DND-41 (cell line): ENCODE data around the gene SAMD11.

Source experiments
- ATAC-seq: fragments of 200-7000 bp; cut with Tn5 transposase; 3 replicates; pipeline ENCODE4 v1.9.1; 2021; ENCODE audit warnings: low read depth; ENCODE audit not compliant: insufficient read depth
- DNase-seq: peaks from one replicate; pipeline ENCODE4 v3.0.0-alpha.2; 2020
- H2AFZ ChIP-seq: 2 replicates; pipeline ENCODE4 v1.6.0; 2012; ENCODE audit warnings: low read depth, low read length
- H3K27ac ChIP-seq: 2 replicates; pipeline ENCODE4 v1.5.1; 2012; ENCODE audit warnings: low read length, inconsistent platforms
- H3K27me3 ChIP-seq: fragments of 200-600 bp; sonication (generic); 2 replicates; pipeline ENCODE4 v1.6.0; 2012; ENCODE audit warnings: low read length, mild to moderate bottlenecking, inconsistent platforms; ENCODE audit not compliant: insufficient read depth, poor library complexity
- H3K36me3 ChIP-seq: 2 replicates; pipeline ENCODE4 v1.5.1; 2012; ENCODE audit warnings: low read length, inconsistent platforms; ENCODE audit not compliant: insufficient read depth
- H3K4me1 ChIP-seq: 2 replicates; pipeline ENCODE4 v1.5.1; 2012; ENCODE audit warnings: mild to moderate bottlenecking, low read length; ENCODE audit not compliant: insufficient read depth
- H3K4me2 ChIP-seq: 2 replicates; pipeline ENCODE4 v1.6.0; 2012; ENCODE audit warnings: mild to moderate bottlenecking, moderate library complexity, low read length, inconsistent platforms; ENCODE audit not compliant: insufficient read depth
- H3K4me3 ChIP-seq, 2 experiments: fragments of 200-600 bp in 1 of 2; shearing (Covaris generic) in 1 of 2; 2 replicates each; pipeline ENCODE4 v1.5.1; 2012 to 2016; ENCODE audit warnings: inconsistent platforms in 2 of 2, low read length in 2 of 2, mild to moderate bottlenecking in 2 of 2, low read depth in 1 of 2, moderate library complexity in 1 of 2
- H3K79me2 ChIP-seq: 2 replicates; pipeline ENCODE4 v1.6.0; 2012; ENCODE audit warnings: low read length, inconsistent platforms; ENCODE audit not compliant: insufficient read depth
- H3K9ac ChIP-seq: 2 replicates; pipeline ENCODE4 v1.6.0; 2012; ENCODE audit warnings: low read depth, mild to moderate bottlenecking, inconsistent platforms, low read length, moderate library complexity
- H3K9me3 ChIP-seq: 2 replicates; pipeline ENCODE4 v1.5.1; 2012; ENCODE audit warnings: low read length, moderate library complexity, mild to moderate bottlenecking, inconsistent platforms; ENCODE audit not compliant: insufficient read depth, severe bottlenecking
- H4K20me1 ChIP-seq: 2 replicates; pipeline ENCODE4 v1.6.0; 2012; ENCODE audit warnings: low read length; ENCODE audit not compliant: insufficient read depth
- EZH2 ChIP-seq: IDR thresholded peaks from 3 replicates; pipeline ENCODE4 v1.6.1; 2012; ENCODE audit warnings: borderline replicate concordance, low read depth, mild to moderate bottlenecking, moderate library complexity, low read length, inconsistent platforms; ENCODE audit not compliant: severe bottlenecking
- TF ChIP-seq, protein P1 (sequence below): IDR thresholded peaks from 2 replicates; pipeline ENCODE4 v1.5.1; 2012; ENCODE audit warnings: borderline replicate concordance, low read length, moderate library complexity, mild to moderate bottlenecking; ENCODE audit not compliant: poor library complexity, severe bottlenecking; ENCODE audit errors: extremely low read depth

The SAMD11 gene

GRCh38 chr1:953524-954320 is 30.0 kb downstream of the SAMD11 start:
- Histone ChIP-seq H4K20me1 (peaks cover 64% of the 10 kb centered on the region), H3K4me2 (no peak overlapping the region), H3K4me1 (peaks cover 20% of the 10 kb centered on the region), H3K9ac (no peak overlapping the region), H3K27me3 (no peaks in the 10 kb centered on the region), H3K9me3 (no peaks in the 10 kb centered on the region), H3K36me3 (peaks cover 87% of the 10 kb centered on the region), H3K79me2 (peaks cover 32% of the 10 kb centered on the region), H3K4me3 (no peak overlapping the region), H2AFZ (no peak overlapping the region), H3K27ac (no peak overlapping the region)
- TF ChIP-seq, protein P1, sequence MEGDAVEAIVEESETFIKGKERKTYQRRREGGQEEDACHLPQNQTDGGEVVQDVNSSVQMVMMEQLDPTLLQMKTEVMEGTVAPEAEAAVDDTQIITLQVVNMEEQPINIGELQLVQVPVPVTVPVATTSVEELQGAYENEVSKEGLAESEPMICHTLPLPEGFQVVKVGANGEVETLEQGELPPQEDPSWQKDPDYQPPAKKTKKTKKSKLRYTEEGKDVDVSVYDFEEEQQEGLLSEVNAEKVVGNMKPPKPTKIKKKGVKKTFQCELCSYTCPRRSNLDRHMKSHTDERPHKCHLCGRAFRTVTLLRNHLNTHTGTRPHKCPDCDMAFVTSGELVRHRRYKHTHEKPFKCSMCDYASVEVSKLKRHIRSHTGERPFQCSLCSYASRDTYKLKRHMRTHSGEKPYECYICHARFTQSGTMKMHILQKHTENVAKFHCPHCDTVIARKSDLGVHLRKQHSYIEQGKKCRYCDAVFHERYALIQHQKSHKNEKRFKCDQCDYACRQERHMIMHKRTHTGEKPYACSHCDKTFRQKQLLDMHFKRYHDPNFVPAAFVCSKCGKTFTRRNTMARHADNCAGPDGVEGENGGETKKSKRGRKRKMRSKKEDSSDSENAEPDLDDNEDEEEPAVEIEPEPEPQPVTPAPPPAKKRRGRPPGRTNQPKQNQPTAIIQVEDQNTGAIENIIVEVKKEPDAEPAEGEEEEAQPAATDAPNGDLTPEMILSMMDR, result no peak
- TF ChIP-seq EZH2, result no peak
- DNase-seq (no peak), ATAC-seq (no peak)

DNA sequence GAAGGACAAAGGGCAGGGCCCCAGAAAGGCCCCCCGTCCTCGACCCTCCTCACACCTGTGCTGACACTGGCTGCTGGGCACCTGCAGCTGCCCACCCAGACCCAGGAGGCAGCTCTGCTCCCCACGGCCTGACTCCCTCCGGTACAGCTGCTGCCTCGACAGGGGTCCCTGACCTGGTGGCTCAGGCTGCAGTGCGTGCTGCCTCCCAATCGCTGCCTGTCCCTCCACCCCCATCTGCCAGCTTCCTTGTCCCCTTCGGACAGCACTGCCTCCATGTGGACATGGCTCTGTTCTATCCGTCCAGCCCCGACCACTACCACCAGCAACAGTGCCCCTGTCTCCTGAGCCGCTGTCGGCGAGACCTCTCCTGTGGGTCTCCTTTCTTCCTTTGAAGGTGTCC is 31.2 kb downstream of the SAMD11 start:
- DNase-seq, result no peak
- Histone ChIP-seq H3K9ac (no peak overlapping the region), H4K20me1 (peaks cover 52% of the 10 kb centered on the region), H3K4me1 (peaks cover 28% of the 10 kb centered on the region), H3K27me3 (no peaks in the 10 kb centered on the region), H3K36me3 (peaks cover 75% of the 10 kb centered on the region), H2AFZ (no peak overlapping the region), H3K4me3 (no peak overlapping the region), H3K4me2 (no peak overlapping the region), H3K79me2 (peaks cover 35% of the 10 kb centered on the region), H3K27ac (no peak overlapping the region), H3K9me3 (no peaks in the 10 kb centered on the region)
- ATAC-seq, result no peak
- no peak for TF ChIP-seq EZH2
- TF ChIP-seq, protein P1, result no peak

- peaks cover 47% of the 10 kb centered on the region for H4K20me1 ChIP-seq
- H3K36me3 ChIP-seq, result peaks cover 70% of the 10 kb centered on the region
- no peak overlapping the region for H2AFZ ChIP-seq
- peaks cover 31% of the 10 kb centered on the region for H3K4me1 ChIP-seq
- no peak for TF ChIP-seq EZH2
- TF ChIP-seq, protein P1, result no peak
- H3K4me2 ChIP-seq, result no peak overlapping the region
- H3K9ac ChIP-seq, result no peak overlapping the region
- ATAC-seq, result no peak
- H3K9me3 ChIP-seq, result no peaks in the 10 kb centered on the region
- H3K27ac ChIP-seq, result no peak overlapping the region
- H3K4me3 ChIP-seq, result no peak overlapping the region
- DNase-seq, result no peak
- no peaks in the 10 kb centered on the region for H3K27me3 ChIP-seq
- H3K79me2 ChIP-seq, result peaks cover 35% of the 10 kb centered on the region
Measured at GRCh38 chr1:955474-955873, 31.8 kb downstream of the SAMD11 start.
